SK-MEL-5 (cell line): Measurements from ENCODE around the gene TAX1BP3. TPM values are rescaled to one million over a fixed set of nuclear protein-coding genes. Genes with fewer than 3 reads are reported as not detected.

ENCODE experiments used
- DNase-seq: peaks from one replicate; pipeline ENCODE4 v3.0.0-alpha.2; 2016; ENCODE audit warnings: low read depth, low spot score
- in situ Hi-C: cut with HindIII; loops from 2 replicates; pipeline ENCODE4 v1.10.0; 2016; ENCODE audit warnings: low sequenced_read_pairs, high pct_unique_total_duplicates, low pct_unique_long_range_greater_than_20kb
- total RNA-seq: library from RNA; depleted of rRNA; stranded (reverse); fragments of >200 nt; shearing (Covaris generic); gene quantifications from 2 replicates; pipeline ENCODE4 v1.2.3, GENCODE V29; 2014

The TAX1BP3 gene
- total RNA-seq, 1 experiment from 2014 or later: 50.4 TPM

GRCh38 chr17:3641717-3642486 lies 26.5 kb downstream of the TAX1BP3 start:
- in situ Hi-C loops: no loop called here
- no peak for DNase-seq

- DNase-seq: no peak
- in situ Hi-C loops: no loop called here
These were observed 27.4 kb downstream of the TAX1BP3 start for GRCh38 chr17:3641014-3641413.

GRCh38 chr17:3639981-3640596 lies 28.3 kb downstream of the TAX1BP3 start:
- no peak for DNase-seq
- in situ Hi-C loops: no loop called here

- no peak for DNase-seq
- in situ Hi-C loops: no loop called here
These were observed 31.4 kb downstream of the TAX1BP3 start for GRCh38 chr17:3636908-3637373.

- peak; percentile 97 for DNase-seq
- in situ Hi-C loops: no loop called here
These were observed 32.0 kb downstream of the TAX1BP3 start, which contains the start of the genes CTNS and SHPK for GRCh38 chr17:3636154-3636907. Gene CTNS, plus strand, starts transcription at chr17:3636760. Its CDS starts 3,447 bp downstream, at chr17:3640207. Gene SHPK, minus strand, starts transcription at chr17:3636250. Its CDS starts 31 bp downstream, at chr17:3636219.

GRCh38 chr17:3635474-3636153 lies 32.8 kb downstream of the TAX1BP3 start:
- DNase-seq: no peak
- in situ Hi-C loops: no loop called here

- DNase-seq: no peak
- in situ Hi-C loops: no loop called here
These were observed 36.1 kb downstream of the TAX1BP3 start for GRCh38 chr17:3632287-3632686.

GRCh38 chr17:3630781-3631180 lies 37.6 kb downstream of the TAX1BP3 start:
- no peak for DNase-seq
- in situ Hi-C loops: no loop called here

- DNase-seq: no peak
- in situ Hi-C loops: no loop called here
These were observed 40.6 kb downstream of the TAX1BP3 start for GRCh38 chr17:3627769-3628167.

- no peak for DNase-seq
- in situ Hi-C loops: no loop called here
These were observed 41.3 kb downstream of the TAX1BP3 start for GRCh38 chr17:3626831-3627768.

GRCh38 chr17:3622977-3623594 lies 45.3 kb downstream of the TAX1BP3 start:
- in situ Hi-C loops: no loop called here
- DNase-seq: no peak

- DNase-seq: no peak
- in situ Hi-C loops: no loop called here
These were observed 47.1 kb downstream of the TAX1BP3 start for GRCh38 chr17:3621146-3621720.

GRCh38 chr17:3615160-3615870 lies 53.1 kb downstream of the TAX1BP3 start:
- no peak for DNase-seq
- in situ Hi-C loops: no loop called here

- in situ Hi-C loops: no loop called here
These were observed 55.3 kb downstream of the TAX1BP3 start for GRCh38 chr17:3613124-3613523.

More at GRCh38 chr17:3613124-3613523, 55.3 kb downstream of the TAX1BP3 start:
- no peak for DNase-seq
